HL-60/S4 treated with phorbol 12-myristate 13-acetate at 8.2 ng/mL for 4 days and 3 days (cell line): Measurements from ENCODE around the gene MACROD2.

Source experiments
- in situ Hi-C: fragments of 300-500 bp; cut with MboI; formaldehyde crosslinking; loops from 2 replicates; pipeline ENCODE4 v1.15.0; 2022; ENCODE audit warnings: low sequenced_read_pairs

Gene MACROD2

DNA sequence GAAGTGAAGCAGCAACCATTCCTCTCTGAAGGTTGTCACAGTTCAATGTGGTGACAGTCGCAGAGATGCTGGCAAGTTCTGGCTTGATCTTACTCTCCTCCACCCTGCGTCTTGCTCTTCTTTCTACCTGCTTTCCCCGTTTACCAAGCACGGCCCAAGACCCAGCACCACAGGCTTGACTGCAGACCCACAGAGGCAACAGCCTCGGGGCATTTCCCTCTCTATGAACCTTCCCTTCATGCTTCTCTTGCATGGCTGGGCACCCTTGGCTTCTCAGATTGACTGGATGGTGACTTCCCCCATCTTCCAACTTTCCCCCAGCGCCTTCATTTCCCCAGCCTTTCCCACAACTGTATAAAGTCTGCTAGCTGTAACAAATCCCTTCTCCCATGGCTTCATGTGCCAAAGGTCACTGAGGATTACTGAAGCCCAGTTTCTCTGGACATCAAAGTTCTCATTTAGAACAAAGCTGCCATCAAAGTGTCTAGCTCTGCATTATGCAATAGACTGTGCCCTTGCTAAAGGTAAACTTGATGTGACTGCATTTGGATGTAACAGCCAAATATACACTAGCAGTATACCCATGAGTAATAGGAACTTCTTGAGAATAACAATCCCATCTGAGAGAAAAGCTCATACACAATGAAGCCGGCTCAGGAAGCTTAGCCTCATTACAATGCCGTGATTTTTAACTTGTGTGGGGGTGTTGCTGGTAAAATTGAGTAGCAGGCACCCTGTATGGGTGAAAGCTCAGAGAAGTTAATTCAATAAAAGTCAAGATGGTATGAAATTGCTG is 1065.1 kb downstream of the MACROD2 start:
- in situ Hi-C loops = no loop called here

DNA sequence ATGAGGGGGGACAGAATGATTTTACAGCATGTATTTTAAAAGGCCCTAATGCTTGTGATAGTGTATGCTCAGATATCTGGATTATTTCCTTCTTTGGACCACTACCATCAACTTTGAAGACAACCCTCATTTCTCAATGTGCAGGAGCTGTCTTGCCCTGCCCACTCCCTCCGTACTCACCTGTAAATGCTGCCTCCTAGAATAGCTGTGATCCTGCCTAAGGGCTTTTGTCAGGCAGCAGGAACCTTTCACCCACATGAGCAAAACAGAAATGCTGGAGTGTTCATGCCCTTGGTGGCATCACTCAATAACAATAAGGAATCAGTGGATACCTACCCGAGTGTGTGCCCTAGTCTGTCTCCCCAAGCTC is 1065.7 kb downstream of the MACROD2 start:
- in situ Hi-C loops = no loop called here

DNA sequence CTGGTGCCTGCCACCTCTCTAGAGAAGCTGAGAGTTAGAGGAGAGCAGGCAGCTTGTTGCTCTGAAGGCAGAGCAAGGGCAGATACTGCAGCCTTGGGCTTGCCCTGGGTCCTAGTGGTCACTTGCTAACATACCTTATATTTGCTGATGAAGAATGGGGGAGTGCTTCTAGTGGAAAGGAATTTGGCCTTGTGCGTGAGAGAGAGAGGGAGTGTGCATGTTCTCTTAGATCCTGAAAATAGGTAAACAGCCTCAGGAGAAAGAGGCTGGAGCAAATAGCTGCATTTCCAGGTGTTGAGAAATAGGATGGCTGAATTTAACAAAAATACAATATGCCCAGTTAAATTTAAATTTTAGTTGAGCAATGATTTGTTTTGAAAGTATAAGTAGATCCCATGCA is 1066.6 kb downstream of the MACROD2 start:
- in situ Hi-C loops = no loop called here

DNA sequence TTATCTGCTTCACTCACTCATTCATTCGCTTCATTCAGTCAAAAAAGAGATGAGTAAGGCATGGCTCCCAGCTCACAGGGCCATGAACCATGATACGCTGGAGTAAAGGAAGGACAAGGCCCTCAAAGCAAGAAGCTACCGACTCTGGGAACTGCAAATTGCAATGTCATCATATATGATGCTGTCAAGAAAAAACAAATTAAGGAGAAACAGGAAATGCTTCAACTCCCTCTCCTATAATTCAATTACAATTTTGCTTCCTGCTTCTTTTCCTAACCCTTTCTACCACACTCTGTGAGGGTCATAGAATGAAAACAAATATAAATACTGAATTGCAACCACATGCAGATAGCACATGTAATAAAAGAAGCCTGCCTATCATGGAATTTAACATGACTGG is 1067.8 kb downstream of the MACROD2 start:
- in situ Hi-C loops = no loop called here

DNA sequence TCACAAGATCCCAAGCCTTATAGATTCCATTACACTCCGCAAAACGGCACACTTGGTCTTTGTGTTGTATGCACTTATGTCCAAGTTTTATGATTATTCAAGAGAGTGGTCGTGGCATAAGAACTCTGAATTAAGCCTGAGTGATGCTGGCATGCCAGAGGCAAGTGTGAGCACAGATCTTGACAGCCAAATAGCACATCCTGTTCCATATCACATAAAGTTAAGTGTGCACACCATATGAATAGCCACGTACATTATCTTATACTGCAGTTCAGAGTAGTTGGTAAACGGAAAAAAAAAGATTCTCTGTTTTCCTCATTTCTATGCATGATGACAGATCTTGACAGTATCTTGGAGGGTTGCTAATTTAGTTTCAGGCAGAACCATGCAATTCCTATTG is 1069.4 kb downstream of the MACROD2 start:
- in situ Hi-C loops = no loop called here

DNA sequence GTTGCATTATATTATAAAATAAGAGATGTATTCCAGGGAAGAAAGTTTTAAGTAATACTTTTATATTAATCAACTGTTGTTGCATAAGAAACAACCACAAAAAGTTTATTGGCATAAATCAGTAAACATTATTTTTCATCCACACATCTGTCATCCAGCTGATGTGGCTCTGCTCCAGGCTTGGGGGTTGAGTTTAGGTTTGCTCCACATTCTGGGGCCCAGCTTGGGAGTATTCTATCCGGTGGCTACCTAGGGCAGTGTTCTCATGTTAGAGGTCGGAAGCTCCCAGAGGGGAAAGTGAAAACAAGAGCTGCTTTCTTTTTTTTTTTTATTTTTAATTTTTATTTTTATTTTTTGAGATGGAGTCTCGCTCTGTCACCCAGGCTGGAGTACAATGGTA is 1070.5 kb downstream of the MACROD2 start:
- in situ Hi-C loops = no loop called here

DNA sequence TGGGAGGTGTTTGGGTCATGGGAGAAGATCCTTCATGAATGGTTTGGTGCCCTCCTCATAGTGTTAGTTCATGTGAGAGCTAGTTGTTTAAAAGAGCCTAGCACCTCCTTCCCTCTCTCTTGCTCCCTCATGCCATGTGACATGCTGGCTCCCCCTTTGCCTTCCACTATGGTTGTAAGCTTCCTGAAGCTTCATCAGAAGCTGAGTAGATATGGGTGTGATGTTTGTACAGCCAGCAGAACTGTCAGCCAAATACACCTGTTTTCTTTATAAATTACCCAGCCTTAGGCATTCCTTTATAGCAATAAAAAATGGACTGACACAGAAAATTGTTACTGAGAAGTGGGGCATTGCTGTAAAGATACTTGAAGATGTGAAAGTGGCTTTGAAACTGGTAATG is 1073.2 kb downstream of the MACROD2 start:
- in situ Hi-C loops = no loop called here

DNA sequence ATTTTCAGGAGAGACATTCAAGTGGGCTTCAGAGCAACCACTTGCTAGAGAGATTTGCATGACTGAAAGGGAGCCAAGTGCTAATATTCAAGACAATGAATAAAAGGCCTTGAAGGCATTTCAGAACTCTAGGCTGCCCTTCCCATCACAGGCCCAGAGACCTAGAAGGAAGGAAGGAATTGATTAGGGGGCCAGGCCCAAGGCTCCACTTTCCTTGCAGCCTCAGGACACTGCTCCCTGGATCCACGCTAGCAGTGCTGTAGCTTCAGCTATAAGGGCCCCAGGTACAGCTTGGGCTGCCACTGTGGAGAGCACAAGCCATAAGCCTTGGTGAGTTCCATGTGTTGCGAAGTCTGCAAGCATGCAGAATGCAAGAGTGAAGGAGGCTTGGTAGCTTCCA is 1074.0 kb downstream of the MACROD2 start:
- in situ Hi-C loops = no loop called here

DNA sequence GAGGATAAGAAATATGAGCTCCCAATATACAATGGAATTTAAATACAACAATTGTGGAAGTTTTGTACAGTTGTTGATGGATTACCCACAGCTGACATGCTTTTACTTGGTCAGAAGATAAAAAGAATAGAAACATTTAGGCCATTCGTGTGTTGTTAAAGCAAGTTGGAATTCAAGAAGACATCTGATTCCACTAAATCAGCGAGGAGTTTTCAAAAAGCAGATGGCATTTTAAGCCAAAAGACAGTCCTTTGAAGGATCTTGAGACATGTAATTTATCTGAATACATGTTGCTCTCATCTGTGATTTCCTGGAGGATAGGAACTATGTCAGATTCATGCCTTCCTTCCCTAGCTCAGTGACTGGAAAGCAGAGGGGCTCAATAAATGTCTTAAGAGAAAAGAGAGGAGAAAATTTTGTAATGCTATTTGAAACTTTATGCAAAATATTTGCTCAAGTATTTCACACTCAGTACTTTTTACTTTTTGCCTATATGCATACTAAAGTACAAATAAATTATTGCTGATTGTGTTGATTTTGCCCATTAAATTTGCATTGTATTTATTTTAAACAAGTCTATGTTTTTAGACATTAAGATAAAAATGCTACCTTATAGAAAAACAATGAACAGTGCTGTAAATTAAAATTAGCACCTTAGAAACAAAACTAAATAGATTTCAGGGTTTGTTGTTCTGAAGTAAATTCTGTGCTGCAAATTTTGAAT is 1075.9 kb downstream of the MACROD2 start:
- in situ Hi-C loops = no loop called here

DNA sequence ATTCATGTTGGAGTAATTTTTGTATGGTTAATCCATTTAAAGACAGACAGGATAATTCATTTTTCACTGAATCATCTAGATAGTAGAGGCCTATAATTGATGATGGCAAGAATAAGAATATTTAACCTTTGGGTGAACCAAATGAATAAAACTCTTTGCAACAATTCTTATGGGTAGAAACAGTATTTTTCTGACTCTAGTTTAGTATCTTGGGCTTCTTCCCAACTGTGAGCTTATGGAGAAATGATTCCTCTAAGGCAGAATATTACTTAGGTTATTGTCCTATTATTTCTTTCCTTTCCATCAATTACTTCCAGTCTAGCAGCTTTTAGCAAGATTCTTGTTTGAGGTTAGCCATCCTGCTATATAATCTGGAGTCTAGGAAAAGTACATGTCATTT is 1077.0 kb downstream of the MACROD2 start:
- in situ Hi-C loops = no loop called here

DNA sequence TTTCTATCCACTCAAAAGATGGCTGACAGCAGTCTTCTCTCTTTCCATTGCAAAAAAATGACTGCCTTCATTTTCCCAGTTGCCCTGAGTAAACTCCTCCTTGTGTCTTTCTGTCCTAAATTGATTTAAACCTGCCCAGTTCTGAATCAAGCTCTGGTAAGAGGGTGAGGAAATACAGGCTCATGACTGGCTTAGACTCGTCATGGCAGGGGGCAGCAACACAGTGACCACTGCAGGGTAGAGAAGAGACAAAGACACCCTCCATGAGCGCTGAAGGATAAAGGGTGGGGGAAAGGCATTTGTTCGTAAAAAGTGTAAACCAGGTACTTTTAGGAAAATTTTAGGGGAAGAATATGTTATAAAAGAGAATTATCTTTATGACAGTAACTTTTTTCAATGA is 1080.3 kb downstream of the MACROD2 start:
- in situ Hi-C loops = no loop called here

DNA sequence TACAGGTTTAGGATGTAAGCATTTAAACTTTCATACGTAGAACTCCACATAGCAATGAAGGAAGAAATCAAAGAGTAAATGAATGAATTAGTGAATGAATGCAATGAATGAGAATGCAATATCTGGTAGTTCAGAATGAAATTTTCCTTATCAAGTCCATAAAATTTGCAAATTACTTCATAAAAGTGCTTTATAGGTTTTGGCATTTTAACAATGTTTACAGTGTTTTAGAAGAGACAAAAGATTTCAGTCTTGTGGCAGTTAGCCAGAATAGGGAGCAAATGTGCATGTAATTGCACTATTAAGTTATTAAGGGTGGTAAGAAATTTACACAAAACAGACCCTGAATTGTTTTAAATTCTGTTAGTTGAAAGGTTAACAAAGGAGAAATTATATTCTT is 1081.5 kb downstream of the MACROD2 start:
- in situ Hi-C loops = no loop called here

DNA sequence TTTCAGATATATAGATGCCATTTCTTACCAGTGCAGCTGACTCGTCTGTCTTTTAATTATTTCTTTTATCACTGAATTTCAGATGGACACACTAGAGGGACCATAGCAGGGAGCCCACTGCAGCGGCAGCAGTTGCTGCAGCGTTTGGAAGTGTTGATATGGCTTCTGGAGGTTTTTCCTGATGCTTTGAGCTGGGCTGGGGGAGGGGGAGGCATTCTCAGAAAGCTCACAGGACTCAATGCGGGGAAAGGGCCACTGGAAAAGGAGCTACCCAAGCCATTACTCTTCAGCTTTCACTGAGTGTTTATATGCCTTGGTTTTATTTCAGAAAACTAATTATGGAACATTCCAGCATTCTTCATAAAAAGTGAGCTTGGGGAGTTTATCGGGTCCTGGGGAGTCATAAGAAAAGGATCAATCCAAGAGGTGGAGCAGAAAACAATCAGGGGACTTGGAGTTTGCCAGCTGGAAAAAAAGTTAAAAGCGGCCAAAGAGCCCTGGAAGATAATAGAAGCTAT is 1082.5 kb downstream of the MACROD2 start:
- in situ Hi-C loops = no loop called here

DNA sequence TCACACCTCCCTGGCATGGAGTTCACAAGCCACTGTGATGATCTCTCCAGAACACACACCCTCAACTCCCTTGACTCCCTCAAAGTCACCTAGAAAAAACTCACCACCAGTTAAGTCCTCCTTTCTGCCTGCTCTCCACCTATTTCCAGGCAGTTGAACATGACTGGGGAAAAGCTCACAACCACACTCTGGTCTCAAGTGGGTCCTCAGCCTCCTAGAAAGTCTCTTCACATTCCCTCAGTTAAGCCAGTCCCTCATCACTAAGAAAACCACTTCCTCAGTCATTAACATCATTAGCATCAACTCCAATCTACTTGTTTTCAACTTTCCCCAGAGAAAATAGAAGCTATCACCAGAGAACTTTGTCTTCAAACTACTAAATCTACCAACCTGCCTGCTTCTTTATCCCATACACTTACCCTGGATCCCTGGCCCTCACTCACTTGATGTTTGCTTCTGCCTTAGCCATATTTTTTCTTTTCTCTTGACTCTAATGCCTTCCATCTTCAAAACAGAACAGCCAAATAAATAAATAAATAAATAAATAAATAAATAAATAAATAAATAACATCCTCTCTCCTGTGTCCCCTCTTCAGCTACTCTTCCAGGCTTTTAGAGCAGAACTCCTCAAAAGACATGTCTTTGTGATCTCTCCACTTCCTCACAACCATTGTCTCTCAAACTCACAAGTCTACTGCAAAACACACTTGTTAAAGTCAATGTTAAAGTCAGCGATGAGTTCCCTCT is 1084.5 kb downstream of the MACROD2 start:
- in situ Hi-C loops = no loop called here

DNA sequence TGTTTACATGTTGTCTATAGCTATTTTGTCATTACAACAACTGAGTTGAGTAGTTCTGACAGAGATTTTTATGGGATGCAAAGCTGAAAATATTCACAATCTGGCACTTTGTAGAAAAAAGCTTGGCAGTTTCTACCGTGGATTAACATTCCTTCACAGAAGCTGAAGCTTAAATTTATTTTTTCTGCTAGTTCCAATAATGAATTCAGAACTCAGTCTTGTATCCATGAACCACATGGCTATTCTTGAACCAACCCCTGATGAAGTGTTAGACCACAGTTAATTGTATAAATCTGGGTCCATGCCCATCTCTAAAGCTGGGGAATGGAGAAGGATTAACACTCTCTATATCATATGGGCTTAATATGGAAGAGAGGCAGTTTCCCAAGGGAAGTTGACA is 1085.9 kb downstream of the MACROD2 start:
- in situ Hi-C loops = no loop called here

DNA sequence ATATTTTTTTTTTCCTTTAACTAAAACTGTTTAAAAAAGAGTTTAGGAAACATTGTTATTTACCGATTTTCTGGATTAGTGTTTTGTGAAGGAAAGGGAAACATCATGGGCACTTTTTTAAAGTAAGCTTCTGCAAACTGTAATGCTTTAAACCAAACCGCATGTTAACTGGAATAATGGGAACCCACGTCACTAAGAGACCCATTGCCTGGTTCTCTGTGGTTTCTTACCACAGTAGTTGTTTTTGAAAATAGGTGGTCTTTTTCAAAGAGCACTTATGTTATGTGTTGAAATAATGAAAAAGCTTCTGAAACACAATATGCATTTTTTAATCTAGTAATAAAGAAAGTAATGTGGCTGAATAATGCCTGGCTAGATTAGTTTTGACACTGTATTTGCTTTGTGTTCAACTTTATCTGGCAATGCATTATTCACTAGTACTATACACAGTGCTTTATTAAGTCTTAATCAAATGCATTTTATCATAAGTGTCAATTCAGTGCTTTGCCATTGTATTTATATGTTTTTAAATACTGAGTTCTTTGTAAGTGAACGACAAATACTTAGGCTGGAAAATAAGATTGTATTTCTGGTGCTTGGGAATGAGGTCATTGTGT is 1096.2 kb downstream of the MACROD2 start:
- in situ Hi-C loops = no loop called here

DNA sequence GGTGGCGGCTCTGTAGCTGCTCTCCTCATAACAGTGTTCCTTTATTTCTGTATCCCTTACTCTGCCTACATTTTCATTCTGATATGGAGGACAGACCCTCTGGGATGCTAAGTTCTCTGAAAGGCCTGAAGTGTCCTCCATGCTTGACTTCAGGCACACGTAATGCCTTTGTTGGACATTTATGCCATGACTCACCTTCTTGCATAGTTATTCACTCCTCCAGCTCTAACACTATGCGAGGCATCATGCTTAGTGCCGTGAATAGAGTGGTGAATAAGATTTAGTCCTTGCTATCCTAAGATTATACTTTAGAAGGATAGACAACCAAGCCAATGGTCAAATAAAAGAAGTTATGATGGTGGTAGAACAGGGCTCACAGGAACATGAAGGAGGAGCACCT is 1103.0 kb downstream of the MACROD2 start:
- in situ Hi-C loops = no loop called here

DNA sequence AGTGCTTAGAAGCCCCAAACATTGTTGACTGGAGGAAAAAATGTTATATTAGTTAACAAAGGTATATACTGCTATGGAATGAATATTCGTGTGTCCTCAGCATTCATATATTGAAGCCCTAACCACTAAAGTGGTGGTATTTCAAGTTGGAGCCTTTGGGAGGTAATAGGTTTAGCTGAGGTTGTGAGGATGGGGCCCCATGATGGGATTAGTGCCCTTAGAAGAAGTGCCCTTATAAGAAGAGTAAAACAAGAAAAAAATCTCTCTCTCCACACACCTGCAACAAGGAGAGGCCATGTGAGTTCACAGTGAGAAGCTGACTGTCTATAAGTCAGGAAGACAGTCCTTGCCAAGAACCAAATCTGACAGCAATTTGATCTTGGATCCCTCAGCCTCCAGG is 1103.8 kb downstream of the MACROD2 start:
- in situ Hi-C loops = no loop called here

DNA sequence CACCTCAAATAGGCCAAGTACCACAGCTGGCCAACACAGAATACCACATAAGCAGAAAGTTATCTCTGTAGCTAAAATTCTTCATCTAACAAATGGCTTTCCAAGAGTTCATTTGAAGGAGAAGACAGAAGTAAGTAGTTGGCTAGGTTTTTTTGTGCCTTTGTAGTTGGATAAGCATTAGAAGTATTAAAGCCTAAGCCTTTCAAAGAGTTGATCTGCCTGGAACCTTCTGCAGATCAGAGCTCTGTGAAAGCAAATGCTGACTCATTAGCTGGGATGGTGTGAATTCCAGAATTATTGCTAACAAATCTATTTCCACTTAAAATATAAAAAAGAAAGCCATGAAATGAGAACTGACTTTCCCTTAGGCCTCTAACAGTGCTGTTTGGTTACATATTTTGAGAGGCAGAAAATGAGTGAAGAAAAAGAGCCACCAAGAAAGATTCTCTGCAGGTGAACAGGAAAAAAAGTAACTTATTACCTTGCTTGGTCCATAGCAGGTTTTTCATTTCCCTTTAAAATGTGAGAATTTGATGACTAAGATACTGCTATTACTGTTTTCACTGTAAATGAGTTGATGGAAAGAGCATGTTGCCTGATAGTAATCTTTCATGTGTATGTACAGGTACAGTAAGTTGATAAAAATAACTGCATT is 1105.3 kb downstream of the MACROD2 start:
- in situ Hi-C loops = no loop called here

DNA sequence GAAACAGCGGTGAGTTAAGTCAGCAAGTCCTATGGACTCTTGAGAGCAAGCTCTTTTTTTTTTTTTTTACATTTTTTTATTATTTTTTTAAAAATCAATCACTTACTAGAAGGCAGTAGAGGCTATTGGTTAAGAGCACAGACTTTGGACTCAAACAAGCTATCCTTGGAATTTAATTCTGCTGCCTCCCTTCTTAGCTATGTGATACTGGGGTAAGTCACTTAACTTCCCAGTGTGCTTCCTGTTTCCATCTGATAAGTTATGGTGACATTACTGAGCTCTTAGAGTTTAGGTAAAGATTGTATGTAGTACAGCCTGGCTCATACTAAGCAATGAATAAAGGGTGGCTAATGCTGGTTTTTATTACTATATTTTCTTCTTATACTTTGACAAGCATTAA is 1112.6 kb downstream of the MACROD2 start:
- in situ Hi-C loops = no loop called here

DNA sequence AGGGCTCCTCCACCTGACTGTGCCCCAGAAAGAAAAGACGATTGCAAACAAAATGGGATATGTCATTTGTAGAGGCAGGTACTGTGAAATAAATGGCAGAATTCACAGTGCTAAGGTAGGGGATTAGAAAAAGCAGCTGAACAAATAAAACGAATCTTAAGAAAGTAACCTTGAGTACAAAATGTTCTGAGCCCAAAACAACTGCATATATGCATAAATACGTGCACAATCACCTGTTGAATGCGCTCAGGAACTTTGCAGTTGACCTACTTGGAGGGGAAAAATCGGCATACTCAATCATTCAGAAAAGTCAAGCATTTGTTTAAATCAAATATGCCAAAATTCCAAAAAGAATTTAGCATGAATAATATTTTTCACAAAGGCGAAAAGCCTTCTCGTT is 1114.2 kb downstream of the MACROD2 start:
- in situ Hi-C loops = no loop called here
